ENCODE results near the gene B3GAT1. TPM values are rescaled to one million over a fixed set of nuclear protein-coding genes. Genes with fewer than 3 reads are reported as not detected.

Gene B3GAT1
- total RNA-seq, 1 experiment from 2014 or later = 3.7 TPM

- Histone ChIP-seq H3K36me3 (ENCODE audit: insufficient read depth, low read length, poor library complexity, severe bottlenecking) (no peaks in the 10 kb centered on the region), H3K27ac (ENCODE audit: low read depth, low read length, poor library complexity, severe bottlenecking) (no peak overlapping the region), H3K4me3 (ENCODE audit: low read depth, low read length, poor library complexity, severe bottlenecking) (no peak overlapping the region), H3K27me3 (replicated peaks; ENCODE audit: insufficient read depth, low read depth, low read length, poor library complexity) (no peaks in the 10 kb centered on the region), H3K9me3 (ENCODE audit: low read depth, low read length, poor library complexity, severe bottlenecking) (no peaks in the 10 kb centered on the region), H3K4me1 (ENCODE audit: insufficient read depth, low read length, poor library complexity, severe bottlenecking) (no peaks in the 10 kb centered on the region)
- TF ChIP-seq EZH2 (IDR thresholded peaks at IDR 0.05; ENCODE audit: borderline replicate concordance, low read depth, low read length, poor library complexity, severe bottlenecking) = no peak
- TF ChIP-seq CTCF (conservative IDR thresholded peaks at IDR 0.05; ENCODE audit: low read depth, low read length) = no peak
- intact Hi-C loops (cut with micrococcal nuclease; ENCODE audit: unreplicated experiment) = no loop called here
- DNase-seq (ENCODE audit: low spot score) = no peak
- BruUV-seq (replicated peaks) = no TSS peak
- POLR2A ChIA-PET (ENCODE audit: low non-redundant PET) = no interaction called here
- CTCF ChIA-PET = no interaction called here
Measured at GRCh38 chr11:134379241-134379640, 32.8 kb downstream of the B3GAT1 start.

- TF ChIP-seq EZH2 (IDR thresholded peaks at IDR 0.05; ENCODE audit: borderline replicate concordance, low read depth, low read length, poor library complexity, severe bottlenecking) (no peak), CTCF (conservative IDR thresholded peaks at IDR 0.05; ENCODE audit: low read depth, low read length) (no peak)
- no peaks in the 10 kb centered on the region for H3K9me3 ChIP-seq (ENCODE audit: low read depth, low read length, poor library complexity, severe bottlenecking)
- BruUV-seq (replicated peaks) = no TSS peak
- ChIA-PET CTCF (no interaction called here), POLR2A (ENCODE audit: low non-redundant PET) (no interaction called here)
- H3K27me3 ChIP-seq (replicated peaks; ENCODE audit: insufficient read depth, low read depth, low read length, poor library complexity) = no peaks in the 10 kb centered on the region
- H3K4me1 ChIP-seq (ENCODE audit: insufficient read depth, low read length, poor library complexity, severe bottlenecking) = no peaks in the 10 kb centered on the region
- no peak overlapping the region for H3K4me3 ChIP-seq (ENCODE audit: low read depth, low read length, poor library complexity, severe bottlenecking)
- H3K36me3 ChIP-seq (ENCODE audit: insufficient read depth, low read length, poor library complexity, severe bottlenecking) = no peaks in the 10 kb centered on the region
- intact Hi-C loops (cut with micrococcal nuclease; ENCODE audit: unreplicated experiment) = no loop called here
- H3K27ac ChIP-seq (ENCODE audit: low read depth, low read length, poor library complexity, severe bottlenecking) = no peak overlapping the region
- DNase-seq (ENCODE audit: low spot score) = no peak
Measured at GRCh38 chr11:134377876-134378275, 34.2 kb downstream of the B3GAT1 start.

GRCh38 chr11:134376150-134376921, 35.7 kb downstream of the B3GAT1 start:
- Histone ChIP-seq H3K4me3 (ENCODE audit: low read depth, low read length, poor library complexity, severe bottlenecking) (no peak overlapping the region), H3K27ac (ENCODE audit: low read depth, low read length, poor library complexity, severe bottlenecking) (no peak overlapping the region), H3K9me3 (ENCODE audit: low read depth, low read length, poor library complexity, severe bottlenecking) (no peaks in the 10 kb centered on the region), H3K36me3 (ENCODE audit: insufficient read depth, low read length, poor library complexity, severe bottlenecking) (no peaks in the 10 kb centered on the region), H3K4me1 (ENCODE audit: insufficient read depth, low read length, poor library complexity, severe bottlenecking) (no peaks in the 10 kb centered on the region), H3K27me3 (replicated peaks; ENCODE audit: insufficient read depth, low read depth, low read length, poor library complexity) (no peaks in the 10 kb centered on the region)
- TF ChIP-seq CTCF (conservative IDR thresholded peaks at IDR 0.05; ENCODE audit: low read depth, low read length) (no peak), EZH2 (IDR thresholded peaks at IDR 0.05; ENCODE audit: borderline replicate concordance, low read depth, low read length, poor library complexity, severe bottlenecking) (no peak)
- POLR2A ChIA-PET (ENCODE audit: low non-redundant PET) = no interaction called here
- intact Hi-C loops (cut with micrococcal nuclease; ENCODE audit: unreplicated experiment) = no loop called here
- CTCF ChIA-PET = no interaction called here
- DNase-seq (ENCODE audit: low spot score) = no peak
- no TSS peak for BruUV-seq (replicated peaks)

All from A673 (cell line).